NOMO-1 (cell line): ENCODE measurements around the gene ACSBG1.
"Not testable (repeated sequence)": the region's sequence is repeated elsewhere in the genome, so short reads cannot be mapped to it uniquely, and the experiment has no call there.

Source experiments
- DNase-seq, 2 experiments: peaks; one replicate each; lab custom pipeline; 2025; ENCODE audit not compliant: unreplicated experiment in 2 of 2; lab: John Stamatoyannopoulos, UW

Gene ACSBG1

GRCh38 chr15:78171864-78172472 lies 62.4 kb downstream of the ACSBG1 start:
- DNase-seq: no peak

DNA sequence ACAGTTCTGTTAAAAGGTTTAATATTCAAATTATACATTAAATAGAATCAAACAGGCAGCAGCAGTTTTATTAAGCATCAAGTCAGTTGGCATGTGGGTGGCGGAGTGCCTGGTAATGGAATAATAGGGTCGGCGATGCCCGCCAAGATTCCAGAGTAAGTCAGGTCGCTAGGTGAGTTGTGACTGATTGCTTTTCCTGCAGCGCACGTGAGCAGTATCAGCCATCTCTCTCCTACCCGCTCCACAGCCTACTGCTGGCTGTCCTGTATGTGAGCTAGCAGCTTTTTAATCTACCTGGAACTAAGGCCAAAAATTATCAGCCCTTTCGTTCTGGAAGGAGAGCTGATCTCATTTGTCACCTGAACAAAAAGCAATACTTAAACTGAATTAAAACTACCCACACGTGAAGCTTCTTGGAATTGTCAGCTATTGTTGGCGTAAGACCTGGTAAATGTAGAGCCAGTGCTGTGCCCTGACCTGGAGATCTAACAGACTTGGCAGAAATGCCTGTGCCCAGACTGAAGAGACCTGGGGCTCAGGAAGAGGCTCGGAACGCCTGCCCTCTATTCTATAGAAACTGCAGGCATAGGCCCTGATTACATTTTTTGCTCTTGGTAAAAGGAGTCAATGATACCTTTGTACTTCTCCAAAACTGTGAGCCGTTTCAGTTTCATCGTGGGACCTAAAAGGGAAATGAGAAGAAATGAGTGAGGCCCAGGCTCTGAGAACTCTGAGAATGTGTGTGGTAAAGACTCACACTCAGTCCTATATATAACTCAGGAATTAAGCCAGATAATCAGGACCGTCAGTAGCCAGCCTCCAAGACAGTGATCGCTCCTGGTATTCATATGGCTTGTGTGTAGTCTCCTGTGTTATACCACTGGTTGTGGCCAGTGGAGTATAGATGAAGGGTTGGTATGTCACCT lies 63.3 kb downstream of the ACSBG1 start:
- peak; percentile 75 to 94 for DNase-seq

GRCh38 chr15:78168608-78169007 lies 65.8 kb downstream of the ACSBG1 start:
- peak in 1 of 2 experiments; percentile 16 for DNase-seq

GRCh38 chr15:78167227-78167888 lies 67.0 kb downstream of the ACSBG1 start:
- no peak for DNase-seq

GRCh38 chr15:78164010-78164409 lies 70.4 kb downstream of the ACSBG1 start:
- DNase-seq: no peak

GRCh38 chr15:78162038-78162437 lies 72.3 kb downstream of the ACSBG1 start:
- DNase-seq: no peak

GRCh38 chr15:78159395-78159794 lies 75.0 kb downstream of the ACSBG1 start:
- DNase-seq: no peak

- DNase-seq: no peak
These were observed 77.2 kb downstream of the ACSBG1 start for GRCh38 chr15:78157203-78157602.

- peak in 1 of 2 experiments; percentile 5 for DNase-seq
These were observed 77.7 kb downstream of the ACSBG1 start for GRCh38 chr15:78156653-78157052.

DNA sequence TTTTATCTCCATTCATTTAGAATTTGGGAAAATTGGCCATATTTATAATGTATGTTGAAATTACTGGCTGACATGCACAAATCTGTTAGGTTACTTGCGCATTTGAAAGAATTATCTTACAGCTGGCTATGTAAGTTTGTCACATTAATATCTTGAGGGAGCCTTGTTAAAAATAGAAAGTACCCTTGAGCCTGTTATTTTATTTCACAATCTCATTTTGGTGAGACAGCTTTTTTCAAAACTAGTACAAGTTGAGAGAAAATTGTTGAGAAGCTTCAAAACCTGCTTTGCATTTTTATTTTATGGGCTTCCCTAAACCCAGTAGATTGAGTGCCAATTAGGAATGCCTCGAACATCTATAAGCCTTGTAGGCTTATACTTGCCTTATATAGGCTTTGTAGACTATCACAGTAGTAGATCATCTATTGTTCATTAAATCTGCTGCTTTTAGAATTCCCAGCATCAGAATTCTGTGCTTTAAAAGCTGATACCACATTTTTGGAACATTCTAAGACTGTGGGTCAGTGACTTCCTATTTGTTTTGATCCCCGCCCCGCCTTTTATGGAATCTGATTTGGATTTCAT lies 78.9 kb downstream of the ACSBG1 start:
- DNase-seq: peak in 1 of 2 experiments; percentile 34

GRCh38 chr15:78154955-78155354 lies 79.4 kb downstream of the ACSBG1 start:
- no peak for DNase-seq

- DNase-seq: not testable (repeated sequence)
These were observed 83.3 kb downstream of the ACSBG1 start for GRCh38 chr15:78151075-78151474.

DNA sequence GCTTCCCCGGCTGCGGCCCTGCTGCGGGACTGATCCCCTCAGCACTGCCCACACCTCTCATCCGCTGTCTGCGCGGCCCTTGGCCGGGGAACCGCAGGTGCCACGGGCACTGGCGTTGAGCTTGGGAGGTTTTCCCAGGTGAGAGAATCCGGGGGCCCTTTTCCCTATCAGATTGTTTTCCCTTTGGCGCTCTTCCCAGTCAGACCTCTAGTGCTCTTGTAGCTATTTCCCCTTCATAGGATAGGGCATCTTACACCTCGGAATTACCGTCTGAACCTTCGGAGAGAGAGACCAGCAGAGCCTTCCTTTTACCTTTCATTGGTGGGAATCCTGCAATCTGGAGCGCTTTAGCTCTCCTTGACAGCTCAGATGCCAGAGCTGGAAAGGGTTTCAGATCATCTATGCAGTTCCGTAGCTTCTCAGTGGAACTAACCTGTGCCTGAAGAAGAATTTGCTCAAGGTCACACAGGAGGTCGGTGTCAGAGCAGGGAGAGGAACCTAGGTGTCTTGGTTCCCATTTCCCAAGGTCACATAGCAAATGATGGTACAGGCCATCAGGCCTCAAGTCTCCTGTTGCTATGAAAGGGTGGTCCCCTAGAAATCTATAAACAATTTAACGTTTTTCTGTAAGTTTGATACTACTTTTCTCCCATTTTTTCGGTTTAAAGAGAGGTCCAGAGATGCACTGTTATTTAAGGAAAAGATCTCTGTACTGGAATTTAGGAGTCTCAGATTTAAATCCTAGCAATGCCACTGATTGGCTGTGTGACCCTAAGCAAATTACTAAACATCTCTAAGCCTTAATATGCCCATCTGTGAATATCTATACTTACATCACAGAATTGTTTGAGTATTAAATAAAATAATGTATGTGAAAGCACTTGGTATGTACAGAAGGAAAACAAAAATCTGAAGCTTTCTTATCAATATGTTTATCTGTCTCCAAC lies 84.3 kb downstream of the ACSBG1 start:
- peak in 1 of 2 experiments; percentile 21 for DNase-seq

DNA sequence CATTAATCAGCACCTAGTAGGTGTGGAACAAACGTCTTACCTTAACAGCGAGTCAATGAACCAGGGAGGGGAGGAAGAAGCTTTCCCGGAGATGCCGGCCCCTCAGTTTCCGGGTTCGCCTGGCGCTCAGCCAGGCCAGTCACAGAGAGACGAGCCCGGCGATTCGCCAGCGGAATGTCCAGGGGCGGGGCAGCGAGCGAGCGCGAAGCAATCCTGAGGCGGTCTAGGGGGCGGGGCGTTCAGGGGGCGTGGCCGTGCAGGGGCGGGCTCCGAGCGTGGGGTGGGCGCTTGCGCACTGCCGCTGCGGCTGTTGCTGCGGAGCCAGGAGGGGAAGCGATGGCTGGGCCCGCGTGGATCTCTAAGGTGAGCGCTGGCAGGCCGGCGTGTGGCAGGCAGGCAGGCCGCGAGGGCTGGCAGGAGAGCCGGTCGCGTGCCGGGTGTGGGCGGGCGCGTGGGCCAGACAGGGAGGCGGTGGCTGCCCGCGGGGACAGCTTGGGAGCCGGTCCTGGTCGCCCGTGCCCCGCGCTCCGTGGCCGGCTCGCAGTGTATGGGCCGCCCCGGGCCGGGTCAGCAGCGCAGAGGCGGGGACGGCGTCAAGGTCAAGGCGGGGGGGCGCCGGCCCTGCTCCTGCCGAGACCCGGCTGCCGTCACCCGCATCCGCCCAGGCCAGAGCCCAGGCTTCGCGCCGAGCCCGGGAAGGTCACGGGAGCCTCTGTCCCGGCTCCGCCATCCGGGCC lies 85.1 kb downstream of the ACSBG1 start, which contains the start of gene IDH3A:
IDH3A (plus strand) TSS at position 295 of the 737 bp plus-strand sequence; CDS start at position 337, 42 bp downstream.
- DNase-seq: peak; percentile 94 to 96

- peak in 1 of 2 experiments; percentile 5 for DNase-seq
These were observed 85.8 kb downstream of the ACSBG1 start for GRCh38 chr15:78148392-78149067.

- no peak for DNase-seq
These were observed 86.8 kb downstream of the ACSBG1 start for GRCh38 chr15:78147566-78147965.

DNA sequence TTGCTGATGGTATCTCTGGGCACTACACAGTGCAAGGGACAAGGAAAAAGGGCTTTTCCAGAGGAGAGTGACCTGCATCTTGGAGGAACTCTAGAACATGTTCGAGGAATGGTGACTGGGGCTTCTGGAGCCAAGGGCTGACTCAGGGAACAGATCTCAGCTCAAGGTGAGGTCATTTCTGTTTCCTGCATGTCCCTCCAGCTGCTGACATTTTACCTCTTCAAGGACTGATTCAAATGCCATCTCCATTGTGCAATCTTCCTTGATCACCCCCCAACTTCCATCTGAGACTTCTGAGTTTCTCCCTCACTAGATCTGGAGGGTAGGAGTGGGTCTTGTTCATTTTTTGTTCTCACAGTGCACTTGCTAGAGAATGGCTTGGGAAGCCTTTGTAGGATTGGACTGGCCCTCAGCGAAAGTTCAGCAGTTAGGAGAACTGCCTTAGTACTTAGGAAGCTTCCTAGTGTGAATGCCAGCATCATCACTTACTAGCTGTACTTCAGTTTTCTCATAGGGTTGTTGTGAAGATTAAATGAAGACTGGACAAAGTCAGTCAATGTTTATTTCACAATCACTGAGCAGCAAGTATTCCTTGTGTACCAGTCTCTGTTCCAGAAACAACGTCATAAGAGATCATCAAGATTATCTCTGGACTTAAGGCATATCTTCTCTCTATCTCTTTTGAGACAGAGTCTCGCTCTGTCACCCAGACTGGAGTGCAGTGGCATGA lies 87.8 kb downstream of the ACSBG1 start:
- no peak for DNase-seq

DNA sequence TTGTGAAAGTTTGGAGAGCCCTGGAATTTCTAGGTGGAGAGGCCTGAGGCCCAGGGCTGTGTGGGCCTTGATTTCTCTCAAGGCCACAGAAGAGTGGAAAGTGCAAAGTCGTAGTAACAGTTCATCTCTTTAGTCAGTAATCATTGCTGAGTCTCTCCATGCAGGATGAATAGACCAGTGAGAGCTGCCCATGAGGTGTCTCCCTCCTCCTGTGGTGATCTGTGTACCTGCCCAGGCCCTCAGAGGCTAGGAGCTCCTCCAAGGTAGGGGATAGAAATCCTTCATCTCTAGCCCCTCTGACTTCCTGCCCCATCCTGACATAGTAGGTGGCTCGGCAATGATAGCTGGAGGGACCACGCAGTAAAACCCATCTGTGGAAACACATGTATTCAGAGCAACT lies 92.0 kb downstream of the ACSBG1 start:
- no peak for DNase-seq
